Measurements from ENCODE around the gene FRK.

DNA sequence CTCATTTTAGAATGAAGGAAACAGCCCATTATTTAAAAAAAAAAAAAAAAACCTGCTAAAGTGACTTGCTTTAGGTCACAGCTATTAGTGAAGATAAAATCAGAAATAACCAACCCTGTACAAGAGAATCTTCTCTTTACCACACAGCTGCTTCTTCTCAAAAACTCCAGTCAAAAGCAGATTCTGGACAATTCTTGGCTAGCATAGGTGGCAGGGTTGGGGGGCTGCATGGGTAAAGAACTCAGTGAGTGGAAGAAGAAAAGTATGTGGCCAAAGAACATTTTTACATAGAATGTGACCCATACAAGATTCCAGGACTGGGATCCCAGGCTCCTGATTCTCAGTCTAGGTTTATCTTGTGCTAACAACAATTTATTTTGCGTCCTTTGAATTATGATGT is 9.4 kb upstream of the FRK start:
- TF ChIP-seq, protein P1, sequence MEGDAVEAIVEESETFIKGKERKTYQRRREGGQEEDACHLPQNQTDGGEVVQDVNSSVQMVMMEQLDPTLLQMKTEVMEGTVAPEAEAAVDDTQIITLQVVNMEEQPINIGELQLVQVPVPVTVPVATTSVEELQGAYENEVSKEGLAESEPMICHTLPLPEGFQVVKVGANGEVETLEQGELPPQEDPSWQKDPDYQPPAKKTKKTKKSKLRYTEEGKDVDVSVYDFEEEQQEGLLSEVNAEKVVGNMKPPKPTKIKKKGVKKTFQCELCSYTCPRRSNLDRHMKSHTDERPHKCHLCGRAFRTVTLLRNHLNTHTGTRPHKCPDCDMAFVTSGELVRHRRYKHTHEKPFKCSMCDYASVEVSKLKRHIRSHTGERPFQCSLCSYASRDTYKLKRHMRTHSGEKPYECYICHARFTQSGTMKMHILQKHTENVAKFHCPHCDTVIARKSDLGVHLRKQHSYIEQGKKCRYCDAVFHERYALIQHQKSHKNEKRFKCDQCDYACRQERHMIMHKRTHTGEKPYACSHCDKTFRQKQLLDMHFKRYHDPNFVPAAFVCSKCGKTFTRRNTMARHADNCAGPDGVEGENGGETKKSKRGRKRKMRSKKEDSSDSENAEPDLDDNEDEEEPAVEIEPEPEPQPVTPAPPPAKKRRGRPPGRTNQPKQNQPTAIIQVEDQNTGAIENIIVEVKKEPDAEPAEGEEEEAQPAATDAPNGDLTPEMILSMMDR (conservative IDR thresholded peaks at IDR 0.05 in 1 of 2, IDR thresholded peaks at IDR 0.05 in 1 of 2; ENCODE audit: extremely low read depth in 1 of 2, insufficient read depth in 1 of 2, low read depth in 1 of 2, low read length in 2 of 2): no peak
- TF ChIP-seq EZH2 (IDR thresholded peaks at IDR 0.05; ENCODE audit: borderline replicate concordance, low read length): no peak
